Measurements from ENCODE around the gene ARPC2. TPM values are rescaled to one million over a fixed set of nuclear protein-coding genes. Genes with fewer than 3 reads are reported as not detected.

Gene ARPC2
- total RNA-seq, 3 donors from 2014 or later (not counting 1 experiment from before 2014, with no cell fraction given): 824 to 880 (median 830) TPM

- DNase-seq (peak; percentile 65 to 80), ATAC-seq (peak; percentile 57 to 65 (median 60))
- Mint-ChIP-seq H3K4me3 (peak overlapping the region; percentile 78), H3K36me3 (no peaks in the 10 kb centered on the region), H3K4me1 (peaks cover 52 to 87% of the 10 kb centered on the region in 2 donors), H3K9me3 (no peaks in the 10 kb centered on the region), H3K27ac (peak overlapping the region; percentile 100), H3K27me3 (ENCODE audit: low read depth in 2 of 2) (no peaks in the 10 kb centered on the region)
- Histone ChIP-seq H3K4me1 (ENCODE audit: control insufficient read depth, insufficient read depth, low read length) (peaks cover 68% of the 10 kb centered on the region), H3K27ac (ENCODE audit: low read length) (peak overlapping the region; percentile 99), H3K27me3 (ENCODE audit: control insufficient read depth, insufficient read depth, low read length) (no peaks in the 10 kb centered on the region), H3K9me3 (ENCODE audit: control insufficient read depth, insufficient read depth, low read length) (no peaks in the 10 kb centered on the region), H3K36me3 (ENCODE audit: control insufficient read depth, insufficient read depth, low read length) (peaks cover 34% of the 10 kb centered on the region), H3K4me3 (ENCODE audit: low read length) (no peak overlapping the region)
- TF ChIP-seq, protein P1, sequence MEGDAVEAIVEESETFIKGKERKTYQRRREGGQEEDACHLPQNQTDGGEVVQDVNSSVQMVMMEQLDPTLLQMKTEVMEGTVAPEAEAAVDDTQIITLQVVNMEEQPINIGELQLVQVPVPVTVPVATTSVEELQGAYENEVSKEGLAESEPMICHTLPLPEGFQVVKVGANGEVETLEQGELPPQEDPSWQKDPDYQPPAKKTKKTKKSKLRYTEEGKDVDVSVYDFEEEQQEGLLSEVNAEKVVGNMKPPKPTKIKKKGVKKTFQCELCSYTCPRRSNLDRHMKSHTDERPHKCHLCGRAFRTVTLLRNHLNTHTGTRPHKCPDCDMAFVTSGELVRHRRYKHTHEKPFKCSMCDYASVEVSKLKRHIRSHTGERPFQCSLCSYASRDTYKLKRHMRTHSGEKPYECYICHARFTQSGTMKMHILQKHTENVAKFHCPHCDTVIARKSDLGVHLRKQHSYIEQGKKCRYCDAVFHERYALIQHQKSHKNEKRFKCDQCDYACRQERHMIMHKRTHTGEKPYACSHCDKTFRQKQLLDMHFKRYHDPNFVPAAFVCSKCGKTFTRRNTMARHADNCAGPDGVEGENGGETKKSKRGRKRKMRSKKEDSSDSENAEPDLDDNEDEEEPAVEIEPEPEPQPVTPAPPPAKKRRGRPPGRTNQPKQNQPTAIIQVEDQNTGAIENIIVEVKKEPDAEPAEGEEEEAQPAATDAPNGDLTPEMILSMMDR (IDR thresholded peaks at IDR 0.05): no peak
- WGBS (ENCODE audit: insufficient coverage): 46% methylated on average over 16 of the region's 16 CpGs
- intact Hi-C loops (cut with micrococcal nuclease): no loop called here
These were observed 67.3 kb downstream of the ARPC2 start for GRCh38 chr2:218284106-218284811.

GRCh38 chr2:218285604-218286003, 68.6 kb downstream of the ARPC2 start:
- Histone ChIP-seq H3K36me3 (ENCODE audit: control insufficient read depth, insufficient read depth, low read length) (peaks cover 20% of the 10 kb centered on the region), H3K27ac (ENCODE audit: low read length) (peak overlapping the region; percentile 99), H3K4me1 (ENCODE audit: control insufficient read depth, insufficient read depth, low read length) (peaks cover 80% of the 10 kb centered on the region), H3K27me3 (ENCODE audit: control insufficient read depth, insufficient read depth, low read length) (no peaks in the 10 kb centered on the region), H3K4me3 (ENCODE audit: low read length) (no peak overlapping the region), H3K9me3 (ENCODE audit: control insufficient read depth, insufficient read depth, low read length) (no peaks in the 10 kb centered on the region)
- peaks cover 58 to 88% of the 10 kb centered on the region in 2 donors for H3K4me1 Mint-ChIP-seq
- H3K27ac Mint-ChIP-seq: peak overlapping the region; percentile 100
- H3K9me3 Mint-ChIP-seq: no peaks in the 10 kb centered on the region
- peak overlapping the region; percentile 92 for H3K4me3 Mint-ChIP-seq
- 33% methylated on average over 6 of the region's 6 CpGs for WGBS (ENCODE audit: insufficient coverage)
- ATAC-seq (peak; percentile 17 to 28 (median 26)), DNase-seq (peak; percentile 51)
- TF ChIP-seq, protein P1 (IDR thresholded peaks at IDR 0.05): no peak
- no peaks in the 10 kb centered on the region for H3K36me3 Mint-ChIP-seq
- H3K27me3 Mint-ChIP-seq (ENCODE audit: low read depth in 2 of 2): no peaks in the 10 kb centered on the region
- intact Hi-C loops (cut with micrococcal nuclease): loop anchor here (1.0 to 2.0 kb wide), 3 partner anchors 15 to 283 kb away; partner anchors contain the start of genes AAMP, CNOT9, PNKD and USP37

DNA sequence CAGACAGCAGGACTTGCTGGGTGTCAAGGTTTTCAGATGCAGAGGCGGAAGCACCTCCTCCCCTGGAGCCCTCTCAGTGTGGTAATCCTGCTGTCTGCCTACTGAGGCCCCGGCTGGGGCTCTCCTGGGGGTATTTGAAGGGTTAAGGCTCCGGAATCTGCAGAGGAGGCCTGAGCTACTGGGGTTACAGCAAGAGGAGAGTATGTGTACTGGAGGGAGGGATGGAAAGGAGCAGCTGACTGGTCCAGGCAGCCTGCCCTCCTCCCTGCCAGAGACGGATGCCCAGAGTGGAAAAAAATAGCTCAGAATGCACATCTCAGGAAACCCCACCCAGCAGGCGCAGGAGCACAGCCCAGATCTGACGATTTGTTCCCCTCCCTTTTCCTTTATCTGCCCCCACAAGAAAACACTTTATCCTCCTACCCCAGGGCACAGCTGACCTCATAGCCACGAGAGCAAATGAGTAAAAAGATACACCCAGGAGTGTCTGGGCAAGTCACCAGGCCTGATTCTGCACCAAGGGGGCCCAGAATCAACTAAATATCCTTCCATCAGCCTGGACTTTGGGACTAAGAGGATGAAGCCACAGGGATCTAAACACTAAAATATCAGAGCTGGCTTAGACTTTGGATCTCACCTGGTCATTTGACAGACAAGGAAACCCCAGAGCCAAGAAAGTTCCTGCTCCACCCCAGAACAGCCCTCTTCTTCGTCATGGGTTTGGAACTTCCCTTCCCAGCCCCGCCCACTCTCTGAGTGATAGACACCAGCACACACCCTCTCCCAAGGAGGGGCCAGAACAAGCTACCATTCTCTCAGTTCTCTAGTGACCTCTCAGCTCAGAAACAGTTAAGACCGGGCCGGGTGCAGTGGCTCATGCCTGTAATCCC, 69.8 kb downstream of the ARPC2 start:
- Mint-ChIP-seq H3K27me3 (ENCODE audit: low read depth in 2 of 2) (no peaks in the 10 kb centered on the region), H3K4me3 (peak overlapping the region; percentile 92), H3K27ac (peak overlapping the region; percentile 100), H3K36me3 (no peaks in the 10 kb centered on the region), H3K9me3 (no peaks in the 10 kb centered on the region), H3K4me1 (peaks cover 70 to 94% of the 10 kb centered on the region in 2 donors)
- Histone ChIP-seq H3K36me3 (ENCODE audit: control insufficient read depth, insufficient read depth, low read length) (peaks cover 14% of the 10 kb centered on the region), H3K4me3 (ENCODE audit: low read length) (peak overlapping the region; percentile 40), H3K4me1 (ENCODE audit: control insufficient read depth, insufficient read depth, low read length) (peaks cover 92% of the 10 kb centered on the region), H3K27ac (ENCODE audit: low read length) (peak overlapping the region; percentile 99), H3K27me3 (ENCODE audit: control insufficient read depth, insufficient read depth, low read length) (no peaks in the 10 kb centered on the region), H3K9me3 (ENCODE audit: control insufficient read depth, insufficient read depth, low read length) (no peaks in the 10 kb centered on the region)
- ATAC-seq: peak; percentile 66 to 87 (median 75)
- 3% methylated on average over 11 of the region's 11 CpGs for WGBS (ENCODE audit: insufficient coverage)
- intact Hi-C loops (cut with micrococcal nuclease): loop anchor here (1.0 to 2.0 kb wide), 3 partner anchors 14 to 282 kb away; partner anchors contain the start of genes AAMP, CNOT9, PNKD and USP37
- DNase-seq: peak; percentile 77 to 96
- TF ChIP-seq, protein P1 (IDR thresholded peaks at IDR 0.05): no peak
